GM23248 (cell line): ENCODE measurements around the gene GATA5. TPM values are rescaled to one million over a fixed set of nuclear protein-coding genes. Genes with fewer than 3 reads are reported as not detected.

Experiments used
- DNase-seq: peaks from one replicate; pipeline ENCODE4 v3.0.0-alpha.2; 2015
- H2AFZ ChIP-seq: fragments of 200-600 bp; sonication (generic); 2 replicates; pipeline ENCODE4 v1.6.1; 2016; ENCODE audit warnings: antibody characterized with exemption
- H3F3A ChIP-seq: fragments of 200-600 bp; sonication (generic); 2 replicates; pipeline ENCODE4 v1.6.1; 2016; ENCODE audit warnings: mild to moderate bottlenecking, antibody characterized with exemption, mixed run types; ENCODE audit not compliant: insufficient read depth
- H3K27ac ChIP-seq: fragments of 200-600 bp; sonication (generic); 2 replicates; pipeline ENCODE4 v1.5.1; 2016; ENCODE audit warnings: mild to moderate bottlenecking
- H3K27me3 ChIP-seq: fragments of 200-600 bp; sonication (generic); replicated peaks from 2 replicates; pipeline ENCODE4 v1.6.1; 2016; ENCODE audit warnings: mild to moderate bottlenecking; ENCODE audit not compliant: insufficient read depth
- H3K36me3 ChIP-seq: fragments of 200-600 bp; sonication (generic); 2 replicates; pipeline ENCODE4 v1.6.1; 2016; ENCODE audit warnings: low read depth, mild to moderate bottlenecking
- H3K4me1 ChIP-seq: fragments of 200-600 bp; sonication (generic); 2 replicates; pipeline ENCODE4 v1.6.1; 2016; ENCODE audit warnings: mild to moderate bottlenecking; ENCODE audit not compliant: insufficient read depth
- H3K4me2 ChIP-seq: fragments of 200-600 bp; sonication (generic); one replicate; pipeline ENCODE4 v1.6.1; 2016; ENCODE audit warnings: mild to moderate bottlenecking; ENCODE audit not compliant: unreplicated experiment
- H3K4me3 ChIP-seq: fragments of 200-600 bp; sonication (generic); 2 replicates; pipeline ENCODE4 v1.5.1; 2016; ENCODE audit warnings: mild to moderate bottlenecking
- H3K79me2 ChIP-seq: fragments of 200-600 bp; sonication (generic); 2 replicates; pipeline ENCODE4 v1.6.1; 2016; ENCODE audit warnings: mild to moderate bottlenecking; ENCODE audit not compliant: insufficient read depth
- H3K9ac ChIP-seq: fragments of 200-600 bp; sonication (generic); 2 replicates; pipeline ENCODE4 v1.6.1; 2016; ENCODE audit warnings: mild to moderate bottlenecking
- H3K9me2 ChIP-seq: fragments of 200-600 bp; sonication (generic); 2 replicates; pipeline ENCODE4 v1.6.1; 2016; ENCODE audit warnings: mixed run types, mild to moderate bottlenecking, moderate library complexity; ENCODE audit not compliant: insufficient read depth
- H3K9me3 ChIP-seq: fragments of 200-600 bp; sonication (generic); one replicate; pipeline ENCODE4 v1.6.1; 2017; ENCODE audit warnings: low read depth
- H4K20me1 ChIP-seq: fragments of 200-600 bp; sonication (generic); 2 replicates; pipeline ENCODE4 v1.6.0; 2016; ENCODE audit not compliant: insufficient read depth
- EZH2 ChIP-seq: fragments of 200-600 bp; sonication (generic); IDR thresholded peaks from 2 replicates; pipeline ENCODE4 v1.6.1; 2018; ENCODE audit warnings: antibody characterized with exemption, mild to moderate bottlenecking; ENCODE audit not compliant: insufficient read depth, poor library complexity, severe bottlenecking
- EZH2phosphoT487 ChIP-seq: fragments of 200-600 bp; sonication (generic); IDR thresholded peaks from 2 replicates; pipeline ENCODE4 v1.6.1; 2018; ENCODE audit warnings: antibody characterized with exemption, moderate library complexity, mild to moderate bottlenecking, low read depth; ENCODE audit not compliant: insufficient read depth
- WGBS, 2 experiments: methylation state at CpG; one replicate each; pipeline ENCODE4 v1.1.6; 2015 to 2017; ENCODE audit warnings: low lambda C conversion rate in 2 of 2, low coverage in 1 of 2; ENCODE audit errors: missing lambda C conversion rate in 2 of 2; 5-methylcytosine and 5-hydroxymethylcytosine counted together
- in situ Hi-C: fragments of 300-500 bp; cut with MboI; formaldehyde crosslinking; loops from 2 replicates; pipeline ENCODE4 v1.15.0; 2020
- polyA plus RNA-seq: library from polyadenylated mRNA; unstranded; fragments of >200 nt; fragmentation: Nextera tagmentation; extraction: Ambion mirVana; gene quantifications from 2 replicates; pipeline ENCODE4 v1.2.1, GENCODE V29; 2016
- total RNA-seq: library from RNA; depleted of rRNA; stranded (reverse); fragments of >200 nt; shearing (Covaris generic); gene quantifications from 2 replicates; pipeline ENCODE4 v1.2.3, GENCODE V29; 2014

The GATA5 gene
- total and polyA plus RNA-seq, 2 experiments from 2014 or later: not detected

DNA sequence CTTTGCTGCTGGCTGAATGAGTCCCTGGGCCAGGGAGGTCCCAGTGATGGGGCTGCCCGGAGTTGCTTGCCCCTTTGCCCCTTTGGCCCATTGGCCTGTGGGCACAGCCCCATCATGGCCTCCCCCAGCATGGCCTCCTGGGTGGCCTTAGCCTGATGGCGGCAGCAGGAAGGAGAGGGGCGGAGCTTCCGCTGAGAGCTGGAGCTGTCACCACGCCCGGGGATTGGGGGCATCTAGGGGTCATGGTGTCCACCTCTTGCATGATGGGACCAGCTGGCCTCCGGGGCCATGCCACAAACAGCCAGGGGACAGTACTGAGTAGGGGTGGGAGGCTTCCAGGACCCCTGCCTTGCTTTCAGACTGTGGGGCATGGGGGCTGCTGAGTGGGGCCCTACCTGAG is 31.5 kb upstream of the GATA5 start:
- WGBS, 2 experiments: 37 to 42% methylated on average over 7 of the region's 7 CpGs
- H2AFZ ChIP-seq: no peak overlapping the region
- H3K79me2 ChIP-seq: no peaks in the 10 kb centered on the region
- H3K27me3 ChIP-seq: no peaks in the 10 kb centered on the region; the same call in 1 of the 2 replicates
- no peak overlapping the region for H3K27ac ChIP-seq
- no peak for DNase-seq
- H3K4me1 ChIP-seq: no peaks in the 10 kb centered on the region
- no peaks in the 10 kb centered on the region for H3K9me2 ChIP-seq
- no peaks in the 10 kb centered on the region for H3K36me3 ChIP-seq
- in situ Hi-C loops: loop anchor here (25.0 kb wide), 1 partner anchor 280 kb away; the partner anchor contains the start of gene MRGBP
- no peaks in the 10 kb centered on the region for H4K20me1 ChIP-seq
- no peak overlapping the region for H3K9ac ChIP-seq
- no peak overlapping the region for H3K4me2 ChIP-seq
- TF ChIP-seq EZH2 (no peak), EZH2phosphoT487 (no peak)
- H3F3A ChIP-seq: no peaks in the 10 kb centered on the region
- no peaks in the 10 kb centered on the region for H3K9me3 ChIP-seq
- H3K4me3 ChIP-seq: no peak overlapping the region

DNA sequence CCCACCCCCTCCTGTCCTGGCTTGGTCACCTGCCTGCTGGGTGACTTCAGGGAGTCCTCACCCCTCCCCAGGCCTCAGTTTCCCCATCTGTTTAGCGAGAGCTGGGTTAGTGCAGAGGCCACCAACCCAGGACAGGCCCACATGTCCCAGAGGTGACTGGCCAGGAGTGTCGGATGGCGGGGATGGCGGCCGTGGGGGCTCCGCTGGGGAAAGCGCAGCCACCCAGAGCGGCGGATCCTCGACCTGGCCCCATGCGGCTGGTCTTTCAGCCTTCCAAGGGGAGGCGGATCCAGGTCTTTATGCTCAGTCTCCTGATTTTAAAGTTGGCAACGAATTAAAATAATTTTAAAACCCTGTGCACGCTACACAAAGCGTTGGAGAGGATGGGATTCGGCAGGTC is 31.0 kb upstream of the GATA5 start:
- H3K79me2 ChIP-seq: no peaks in the 10 kb centered on the region
- no peaks in the 10 kb centered on the region for H3F3A ChIP-seq
- in situ Hi-C loops: loop anchor here (25.0 kb wide), 1 partner anchor 281 kb away; the partner anchor contains the start of gene MRGBP

DNA sequence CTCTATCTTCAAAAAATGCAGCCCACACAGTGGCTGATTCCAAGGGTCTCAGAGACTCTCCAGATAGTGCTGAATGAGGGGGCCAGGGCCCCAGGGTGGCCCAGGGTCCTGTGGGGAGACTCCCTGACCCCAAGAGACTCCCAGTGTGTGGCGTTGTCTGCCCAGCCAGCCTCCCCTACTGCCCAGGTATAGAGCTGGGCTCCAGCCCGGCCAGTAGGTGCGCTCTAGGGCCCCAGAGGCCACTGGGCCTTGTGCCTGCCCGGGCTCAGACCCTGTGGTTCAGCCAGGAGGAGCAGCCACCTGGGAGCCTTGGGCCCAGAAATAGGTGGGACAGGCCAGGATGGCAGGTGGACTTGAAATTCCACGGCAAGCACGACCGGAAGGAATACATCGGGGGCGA is 30.3 kb upstream of the GATA5 start:
- in situ Hi-C loops: loop anchor here (25.0 kb wide), 1 partner anchor 281 kb away; the partner anchor contains the start of gene MRGBP
- H3F3A ChIP-seq: no peaks in the 10 kb centered on the region
- no peak overlapping the region for H2AFZ ChIP-seq
- no peaks in the 10 kb centered on the region for H4K20me1 ChIP-seq
- H3K9me2 ChIP-seq: no peaks in the 10 kb centered on the region
- H3K27ac ChIP-seq: no peak overlapping the region
- H3K9ac ChIP-seq: no peak overlapping the region
- WGBS, 2 experiments: 55 to 63% methylated on average over 9 of the region's 9 CpGs
- TF ChIP-seq EZH2 (no peak), EZH2phosphoT487 (no peak)
- no peak overlapping the region for H3K4me2 ChIP-seq
- no peak for DNase-seq
- no peaks in the 10 kb centered on the region for H3K9me3 ChIP-seq
- no peaks in the 10 kb centered on the region; the same call in 1 of the 2 replicates for H3K27me3 ChIP-seq
- H3K4me3 ChIP-seq: no peak overlapping the region
- H3K4me1 ChIP-seq: no peaks in the 10 kb centered on the region
- H3K36me3 ChIP-seq: no peaks in the 10 kb centered on the region
- no peaks in the 10 kb centered on the region for H3K79me2 ChIP-seq

More for the DNA sequence above, 31.0 kb upstream of the GATA5 start:
- Histone ChIP-seq H3K27ac (no peak overlapping the region), H2AFZ (no peak overlapping the region), H3K4me2 (no peak overlapping the region), H3K4me3 (no peak overlapping the region), H3K9me2 (no peaks in the 10 kb centered on the region), H3K27me3 (no peaks in the 10 kb centered on the region; the same call in 1 of the 2 replicates), H3K36me3 (no peaks in the 10 kb centered on the region), H3K4me1 (no peaks in the 10 kb centered on the region), H4K20me1 (no peaks in the 10 kb centered on the region), H3K9ac (no peak overlapping the region), H3K9me3 (no peaks in the 10 kb centered on the region)
- TF ChIP-seq EZH2phosphoT487: no peak
- TF ChIP-seq EZH2: no peak
- whole genome bisulfite sequencing, 2 experiments: 88 to 90% methylated on average over 16 of the region's 16 CpGs
- no peak for DNase-seq

DNA sequence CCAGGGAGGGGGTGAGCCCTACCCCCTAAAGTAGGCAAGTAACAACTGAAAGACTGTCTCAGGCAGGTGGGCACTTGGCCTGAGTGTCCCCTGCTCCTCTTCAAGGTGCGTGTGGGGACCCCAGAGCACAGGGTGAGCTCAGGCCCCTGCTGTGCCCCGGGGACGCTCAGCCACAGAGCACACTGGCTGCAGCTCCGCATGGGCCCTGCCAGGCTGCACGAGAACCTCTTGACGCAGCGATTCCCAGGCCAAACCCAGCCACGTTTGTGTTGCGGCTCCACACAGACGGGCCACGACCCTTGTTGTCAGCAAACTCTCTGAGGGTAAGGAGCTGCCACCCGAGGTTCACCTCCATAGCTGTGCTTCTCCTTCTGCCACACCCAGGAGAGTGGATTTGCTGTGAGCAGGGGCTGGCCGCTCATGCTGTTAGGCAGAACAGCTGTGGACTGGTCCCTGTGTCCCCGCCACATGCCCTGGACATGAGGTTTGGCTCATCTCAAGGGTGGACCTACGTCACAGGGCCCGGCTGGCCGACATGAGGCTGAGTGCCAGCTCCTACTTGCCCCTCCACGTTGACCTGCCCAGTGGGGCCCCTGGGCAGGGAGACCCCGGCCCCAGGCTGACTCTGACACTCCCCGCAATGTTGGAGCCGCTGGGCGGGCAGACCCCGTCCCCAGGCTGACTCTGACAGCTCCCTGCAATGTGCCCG is 29.7 kb upstream of the GATA5 start:
- Histone ChIP-seq H3K9me2 (no peaks in the 10 kb centered on the region), H3F3A (no peaks in the 10 kb centered on the region), H3K4me3 (no peak overlapping the region), H3K79me2 (no peaks in the 10 kb centered on the region), H3K36me3 (no peaks in the 10 kb centered on the region), H4K20me1 (no peaks in the 10 kb centered on the region), H3K4me1 (no peaks in the 10 kb centered on the region), H3K9ac (no peak overlapping the region), H3K9me3 (no peaks in the 10 kb centered on the region), H2AFZ (no peak overlapping the region), H3K27ac (no peak overlapping the region), H3K4me2 (no peak overlapping the region), H3K27me3 (no peaks in the 10 kb centered on the region; the same call in 1 of the 2 replicates)
- in situ Hi-C loops: loop anchor here (25.0 kb wide), 1 partner anchor 282 kb away; the partner anchor contains the start of gene MRGBP
- TF ChIP-seq EZH2 (no peak), EZH2phosphoT487 (no peak)
- 68 to 78% methylated on average over 21 to 24 of the region's 24 CpGs for WGBS, 2 experiments
- DNase-seq: no peak
